Measurements from ENCODE around the gene RFNG. TPM values are rescaled to one million over a fixed set of nuclear protein-coding genes. Genes with fewer than 3 reads are reported as not detected.

Gene RFNG
- total RNA-seq, 2 experiments from 2014 or later: 26.3 to 28.4 TPM

DNA sequence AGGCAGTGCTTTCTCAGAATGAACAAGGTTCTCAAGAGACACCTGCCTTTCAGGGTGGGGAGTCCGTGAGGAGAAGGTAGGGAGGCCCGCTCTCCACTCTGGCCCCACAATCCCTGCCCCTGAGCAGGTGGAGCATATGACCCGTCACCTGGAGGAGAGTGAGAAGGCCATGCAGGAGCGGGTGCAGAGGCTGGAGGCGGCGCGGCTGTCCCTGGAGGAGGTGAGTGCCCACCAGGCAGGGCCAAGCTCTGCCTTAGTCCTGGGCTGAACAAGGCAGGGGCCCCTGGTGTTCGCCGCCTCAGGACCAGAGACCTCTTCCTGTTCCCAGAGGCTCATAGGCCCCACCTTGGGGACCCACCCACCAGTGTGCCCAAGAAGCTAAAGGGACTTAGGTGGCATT lies 22.6 kb downstream of the RFNG start:
- no peak for DNase-seq
- Mint-ChIP-seq H3K9me3 (no peaks in the 10 kb centered on the region), H3K27ac (no peak overlapping the region), H3K4me3 (no peak overlapping the region), H3K27me3 (no peaks in the 10 kb centered on the region), H3K36me3 (ENCODE audit: low read depth) (peaks cover 12% of the 10 kb centered on the region), H3K4me1 (peaks cover 33% of the 10 kb centered on the region)
- ChIA-PET POLR2A (interaction anchor here (1.1 kb wide), 1 partner anchor 11 kb away, joined by 3 read pairs; no protein-coding TSS in a partner anchor), CTCF (interaction anchor here (1.3 to 2.3 kb wide), 4 partner anchors 9 to 126 kb away, joined by 4 to 16 read pairs (median 10); partner anchors contain the start of gene DCXR)

DNA sequence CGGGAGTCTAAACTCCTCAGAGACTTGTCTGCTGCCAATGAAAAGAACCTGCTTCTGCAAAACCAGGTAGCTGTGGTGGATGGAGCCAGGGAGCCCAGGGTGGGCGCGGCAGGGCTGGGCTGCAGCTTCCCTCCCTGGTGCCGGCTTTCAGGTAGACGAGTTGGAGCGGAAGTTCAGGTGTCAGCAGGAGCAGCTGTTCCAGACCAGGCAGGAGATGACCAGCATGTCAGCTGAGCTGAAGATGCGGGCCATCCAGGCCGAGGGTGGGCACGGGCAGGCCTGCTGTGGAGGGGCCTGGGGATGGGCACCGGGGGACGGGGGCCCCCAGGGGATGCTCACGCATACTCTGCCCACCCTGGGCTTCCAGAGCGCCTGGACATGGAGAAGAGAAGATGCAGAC lies 23.4 kb downstream of the RFNG start:
- Mint-ChIP-seq H3K4me3 (no peak overlapping the region), H3K9me3 (no peaks in the 10 kb centered on the region), H3K27me3 (no peaks in the 10 kb centered on the region), H3K36me3 (ENCODE audit: low read depth) (peaks cover 12% of the 10 kb centered on the region), H3K4me1 (peaks cover 36% of the 10 kb centered on the region), H3K27ac (no peak overlapping the region)
- DNase-seq: no peak
- CTCF ChIA-PET: interaction anchor here (1.4 kb wide), 1 partner anchor 9 kb away, joined by 7 read pairs; the partner anchor contains the start of gene DCXR
- POLR2A ChIA-PET: no interaction called here

DNA sequence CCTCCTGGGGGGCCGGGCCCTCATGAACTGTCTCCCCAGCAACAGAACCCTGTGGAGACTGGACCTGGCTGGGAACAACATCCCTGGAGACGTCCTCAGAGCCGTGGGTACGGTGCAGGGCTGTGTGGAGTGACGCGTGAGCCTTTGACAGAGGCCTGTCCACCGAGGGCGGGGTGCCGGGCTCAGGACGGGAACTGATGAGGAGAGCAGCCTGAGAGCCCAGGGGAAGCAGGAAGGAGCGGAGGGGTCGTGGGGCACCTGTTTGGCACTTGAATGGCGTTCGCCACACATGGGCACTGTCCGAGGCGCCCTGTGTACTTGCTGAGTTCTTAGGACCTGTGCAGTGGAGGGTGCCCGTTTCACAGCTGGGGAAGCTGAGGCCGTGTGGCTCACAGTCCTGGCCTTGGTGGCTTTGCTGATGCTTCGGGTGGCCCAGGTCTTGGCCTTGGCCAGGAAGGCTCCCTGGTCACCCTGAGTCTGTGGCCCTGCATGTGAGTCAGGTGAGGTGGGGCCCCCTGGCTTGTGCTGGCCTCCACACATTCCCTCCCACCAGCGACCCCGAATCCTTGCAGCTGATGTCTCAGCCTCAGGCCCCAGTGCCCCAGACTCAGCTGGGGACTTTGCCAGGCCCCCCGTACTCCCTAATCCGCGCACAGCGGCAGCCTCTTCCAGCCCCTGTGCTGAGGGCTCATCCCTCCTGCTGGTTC lies 26.1 kb downstream of the RFNG start:
- peak overlapping the region; percentile 3 for H3K4me3 Mint-ChIP-seq
- DNase-seq: no peak
- peaks cover 12% of the 10 kb centered on the region for H3K36me3 Mint-ChIP-seq (ENCODE audit: low read depth)
- CTCF ChIA-PET: interaction anchor here (1.5 kb wide), 1 partner anchor 12 kb away, joined by 7 read pairs; the partner anchor contains the start of gene DCXR
- H3K9me3 Mint-ChIP-seq: no peaks in the 10 kb centered on the region
- POLR2A ChIA-PET: interaction anchor here (1.2 to 2.3 kb wide), 2 partner anchors 12 to 203 kb away, joined by 3 to 8 read pairs; partner anchors contain the start of genes DCXR and SLC16A3
- H3K27ac Mint-ChIP-seq: no peak overlapping the region
- peaks cover 44% of the 10 kb centered on the region for H3K4me1 Mint-ChIP-seq
- no peaks in the 10 kb centered on the region for H3K27me3 Mint-ChIP-seq

DNA sequence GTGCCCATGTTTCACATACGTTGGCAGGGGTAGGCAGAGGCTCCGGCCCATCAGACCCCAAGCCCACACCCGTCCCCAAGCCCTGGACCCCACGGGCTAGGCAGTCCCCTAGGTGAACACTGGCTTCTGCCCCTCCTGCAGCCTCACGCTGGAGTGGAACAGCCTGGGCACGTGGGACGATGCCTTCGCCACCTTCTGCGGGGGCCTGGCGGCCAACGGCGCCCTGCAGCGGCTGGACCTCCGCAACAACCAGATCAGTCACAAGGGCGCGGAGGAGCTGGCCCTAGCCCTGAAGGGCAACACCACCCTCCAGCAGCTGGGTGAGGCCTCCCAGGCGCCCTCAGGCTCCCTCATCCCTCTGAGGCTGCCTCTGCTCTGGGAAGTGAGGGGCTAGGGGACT lies 26.8 kb downstream of the RFNG start:
- Mint-ChIP-seq H3K4me1 (peaks cover 45% of the 10 kb centered on the region), H3K27ac (no peak overlapping the region), H3K9me3 (no peaks in the 10 kb centered on the region), H3K27me3 (no peaks in the 10 kb centered on the region), H3K36me3 (ENCODE audit: low read depth) (peaks cover 12% of the 10 kb centered on the region), H3K4me3 (no peak overlapping the region)
- no peak for DNase-seq
- ChIA-PET POLR2A (interaction anchor here (2.2 kb wide), 1 partner anchor 46 kb away, joined by 5 read pairs; no protein-coding TSS in a partner anchor), CTCF (interaction anchor here (1.4 kb wide), 1 partner anchor 65 kb away, joined by 5 read pairs; no protein-coding TSS in a partner anchor)

DNA sequence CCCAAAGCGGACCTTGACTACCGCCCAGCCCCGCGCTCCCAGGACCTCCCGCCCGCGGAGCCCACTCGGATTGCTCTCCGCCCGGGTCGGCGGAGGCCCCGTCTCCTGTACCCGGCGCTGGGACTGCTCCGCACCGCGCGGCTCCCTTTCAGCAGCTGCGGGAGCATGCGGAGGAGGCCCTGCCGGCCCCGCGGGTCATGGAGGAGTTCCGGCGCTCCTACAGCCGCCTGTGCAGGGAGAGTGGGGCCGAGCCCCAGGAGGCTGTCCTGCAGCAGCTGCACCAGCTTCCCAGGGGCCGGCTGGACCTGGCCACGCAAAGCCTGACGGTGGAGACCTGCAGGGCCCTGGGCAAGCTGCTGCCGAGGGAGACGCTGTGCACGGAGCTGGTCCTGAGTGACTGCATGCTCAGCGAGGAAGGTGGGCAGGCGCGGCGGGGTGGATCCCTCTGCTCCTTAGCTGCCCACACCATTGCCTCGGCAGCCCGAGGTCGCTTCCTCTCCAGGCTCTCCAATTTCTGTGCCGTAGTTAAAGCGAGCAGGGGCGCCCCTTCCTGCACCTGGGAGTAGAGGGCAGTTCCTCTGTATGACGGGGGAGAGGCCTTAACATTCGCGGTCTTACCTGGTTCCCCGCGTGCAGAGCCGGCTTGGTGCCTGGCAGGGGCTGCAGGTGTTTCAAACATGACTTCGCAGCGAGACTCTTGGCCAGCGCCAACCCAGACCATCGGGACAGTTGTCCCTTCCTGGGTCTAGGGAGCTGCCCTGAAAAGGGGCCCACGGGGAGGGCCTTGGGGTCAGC lies 28.0 kb downstream of the RFNG start:
- ChIA-PET POLR2A (interaction anchor here (0.7 to 5.1 kb wide), 14 partner anchors 13 to 496 kb away, joined by 3 to 41 read pairs (median 4); partner anchors contain the start of genes ARHGDIA, DCXR, FASN and FOXK2), CTCF (interaction anchor here (0.8 to 4.3 kb wide), 6 partner anchors 14 to 153 kb away, joined by 3 to 73 read pairs (median 6); partner anchors contain the start of genes ASPSCR1, DCXR, FASN and NOTUM)
- no peaks in the 10 kb centered on the region for H3K27me3 Mint-ChIP-seq
- peaks cover 14% of the 10 kb centered on the region for H3K36me3 Mint-ChIP-seq (ENCODE audit: low read depth)
- H3K4me3 Mint-ChIP-seq: peak overlapping the region; percentile 82
- DNase-seq: no peak
- peaks cover 39% of the 10 kb centered on the region for H3K4me1 Mint-ChIP-seq
- peak overlapping the region; percentile 35 for H3K27ac Mint-ChIP-seq
- no peaks in the 10 kb centered on the region for H3K9me3 Mint-ChIP-seq

DNA sequence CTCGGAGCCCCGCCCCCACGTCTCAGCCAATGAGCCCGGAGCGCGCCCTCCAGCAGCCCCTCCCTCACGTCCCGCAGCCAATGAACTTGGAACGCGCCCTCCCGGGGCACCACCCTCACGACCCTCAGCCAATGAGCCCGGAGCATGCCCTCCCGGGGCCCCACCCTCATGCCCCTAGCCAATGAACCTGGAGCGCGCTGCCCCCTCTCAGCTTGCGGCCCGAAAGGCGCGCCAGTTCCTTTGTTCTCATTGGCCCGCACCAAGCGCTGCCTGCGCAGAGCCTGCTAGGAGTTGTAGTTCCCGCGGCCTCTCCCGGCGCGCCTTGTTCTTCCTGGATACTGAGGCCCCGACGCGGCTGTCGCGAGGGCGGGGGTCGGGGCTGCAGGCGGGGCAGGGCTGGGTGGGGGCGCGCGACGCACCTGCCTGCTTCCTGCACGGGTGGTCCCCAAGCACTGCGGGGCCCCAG lies 28.6 kb downstream of the RFNG start, which contains the start of gene LRRC45:
Gene LRRC45 (plus strand): TSS at position 325 of the 466 bp plus-strand sequence. CDS start 339 bp downstream, outside the sequence.
- H3K27ac Mint-ChIP-seq: peak within 1 kb of the TSS; percentile 60
- H3K36me3 Mint-ChIP-seq (ENCODE audit: low read depth): peaks cover 17% of the 10 kb centered on the region
- CTCF ChIA-PET: interaction anchor here (0.8 to 4.3 kb wide), 7 partner anchors 15 to 183 kb away, joined by 3 to 73 read pairs (median 5); partner anchors contain the start of genes ASPSCR1, DCXR, FASN and NOTUM
- H3K4me3 Mint-ChIP-seq: peak within 1 kb of the TSS; percentile 82
- H3K9me3 Mint-ChIP-seq: no peaks in the 10 kb centered on the region
- peaks cover 42% of the 10 kb centered on the region for H3K4me1 Mint-ChIP-seq
- DNase-seq: peak; percentile 100
- no peaks in the 10 kb centered on the region for H3K27me3 Mint-ChIP-seq
- POLR2A ChIA-PET: interaction anchor here (0.6 to 5.1 kb wide), 17 partner anchors 8 to 496 kb away, joined by 3 to 41 read pairs (median 4); partner anchors contain the start of genes ARHGDIA, DCXR, FASN and FOXK2

DNA sequence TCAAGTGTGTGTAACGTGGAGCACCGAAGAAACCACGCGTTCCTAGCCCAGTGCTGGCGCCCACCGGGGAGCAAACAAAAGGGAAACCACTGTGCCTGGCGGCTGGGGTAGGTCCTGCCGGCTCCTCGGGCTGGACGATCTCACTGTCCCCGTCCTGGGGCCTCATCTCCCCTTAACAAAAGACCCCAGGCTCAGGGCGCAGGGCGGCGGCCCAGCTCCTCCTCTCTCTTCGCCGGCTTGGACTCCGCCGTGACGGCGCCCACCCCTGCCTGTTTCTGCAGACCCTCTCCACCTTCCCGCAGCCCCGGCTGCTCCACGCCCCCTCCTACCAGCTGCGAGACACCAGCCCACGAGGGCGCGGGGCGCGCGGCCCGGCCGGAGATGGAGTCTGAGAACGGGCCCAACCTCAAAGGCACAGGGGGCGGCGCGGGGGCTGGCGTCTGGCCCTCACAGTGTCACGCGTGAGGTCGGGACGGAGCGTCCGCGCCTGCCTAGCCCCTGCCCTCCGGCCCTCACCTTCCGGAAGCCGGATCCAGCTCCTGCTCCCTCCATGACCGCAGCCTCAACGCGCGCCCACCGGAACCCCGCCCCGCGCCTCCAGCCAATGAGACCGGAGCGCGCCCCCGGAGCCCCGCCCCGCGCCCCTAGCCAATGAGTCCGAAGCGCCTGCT lies 29.2 kb downstream of the RFNG start, which contains the start of gene CENPX:
Gene CENPX (minus strand): TSS at position 569 of the 671 bp plus-strand sequence. CDS start 17 bp downstream, at position 552.
- Mint-ChIP-seq H3K36me3 (ENCODE audit: low read depth) (peaks cover 14% of the 10 kb centered on the region), H3K27ac (peak within 1 kb of the TSS; percentile 60), H3K27me3 (no peaks in the 10 kb centered on the region), H3K9me3 (no peaks in the 10 kb centered on the region), H3K4me1 (peaks cover 39% of the 10 kb centered on the region), H3K4me3 (peak within 1 kb of the TSS; percentile 82)
- ChIA-PET CTCF (interaction anchor here (0.8 to 4.3 kb wide), 7 partner anchors 15 to 184 kb away, joined by 3 to 73 read pairs (median 5); partner anchors contain the start of genes ASPSCR1, DCXR, FASN and NOTUM), POLR2A (interaction anchor here (0.6 to 5.1 kb wide), 14 partner anchors 9 to 319 kb away, joined by 3 to 41 read pairs (median 4); partner anchors contain the start of genes ARHGDIA, DCXR, FASN and MRPL12)
- DNase-seq: no peak

DNA sequence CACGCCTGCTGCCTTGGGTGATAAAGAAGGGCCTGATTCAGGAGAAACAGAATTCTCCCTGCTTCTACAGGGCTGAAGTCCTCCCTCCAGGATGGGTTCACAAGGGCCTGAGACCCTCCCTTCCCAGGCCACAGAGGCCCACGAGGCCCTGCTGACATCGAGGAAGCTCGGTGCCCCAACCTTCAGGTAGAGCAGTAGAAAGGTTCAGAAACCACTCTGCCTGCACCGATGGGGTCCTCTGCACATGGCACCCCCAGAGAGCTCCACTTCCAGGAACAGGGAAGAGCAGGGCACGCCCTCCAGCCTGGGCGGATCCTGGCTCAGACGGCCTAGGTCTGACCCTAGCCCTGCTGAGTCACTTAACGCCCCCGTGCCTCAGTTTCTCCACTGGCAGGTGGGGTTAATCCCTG lies 29.7 kb downstream of the RFNG start:
- no peak for DNase-seq
- Mint-ChIP-seq H3K4me3 (peak overlapping the region; percentile 81), H3K36me3 (ENCODE audit: low read depth) (peaks cover 12% of the 10 kb centered on the region), H3K4me1 (peaks cover 33% of the 10 kb centered on the region), H3K9me3 (no peaks in the 10 kb centered on the region), H3K27ac (peak overlapping the region; percentile 60), H3K27me3 (no peaks in the 10 kb centered on the region)
- ChIA-PET POLR2A (interaction anchor here (1.6 to 5.1 kb wide), 7 partner anchors 9 to 319 kb away, joined by 4 to 41 read pairs (median 15); partner anchors contain the start of genes ARHGDIA, DCXR, FASN and MRPL12), CTCF (interaction anchor here (1.1 to 4.3 kb wide), 5 partner anchors 14 to 184 kb away, joined by 3 to 73 read pairs (median 5); partner anchors contain the start of genes DCXR and NOTUM)

DNA sequence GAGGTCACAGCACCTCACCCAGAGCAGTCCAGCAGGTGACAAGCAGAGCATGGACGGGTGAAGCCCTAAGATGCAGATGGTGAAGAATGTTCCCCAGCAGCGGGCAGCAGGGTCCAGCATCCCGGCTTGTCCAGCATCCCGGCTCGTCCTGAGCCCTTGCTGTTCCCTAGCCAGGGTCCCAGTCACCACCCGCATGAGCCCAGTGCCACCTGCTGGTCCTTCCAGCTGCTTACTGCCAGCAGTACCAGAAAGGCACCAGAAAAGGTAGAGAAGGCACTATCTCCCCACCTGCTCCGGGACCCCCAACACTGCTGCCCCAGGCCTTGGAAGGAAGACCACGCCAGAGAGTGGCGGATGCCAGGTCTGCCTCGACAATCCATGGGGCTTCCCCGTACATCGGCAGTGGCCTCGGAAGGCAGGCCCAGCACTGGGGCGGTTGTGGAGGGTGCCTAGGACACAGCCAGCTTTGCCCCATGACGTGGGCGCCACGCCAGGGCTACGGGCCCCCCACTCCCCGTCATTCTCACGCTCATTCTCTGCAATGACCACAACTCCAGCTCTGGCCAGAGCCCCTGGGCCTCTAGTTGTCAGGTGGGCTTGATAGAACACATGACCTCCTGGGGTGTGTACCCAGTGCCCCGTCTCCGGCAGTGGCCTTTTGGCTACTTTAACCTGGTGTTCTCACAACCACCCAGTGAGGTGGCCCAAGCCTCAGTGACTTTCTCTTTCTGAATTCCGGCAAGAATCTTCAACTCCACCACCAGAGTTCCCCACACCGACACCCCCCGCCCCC lies 30.3 kb downstream of the RFNG start:
- Mint-ChIP-seq H3K9me3 (no peaks in the 10 kb centered on the region), H3K27ac (peak overlapping the region; percentile 60), H3K4me3 (peak overlapping the region; percentile 81), H3K27me3 (no peaks in the 10 kb centered on the region), H3K36me3 (ENCODE audit: low read depth) (peaks cover 12% of the 10 kb centered on the region), H3K4me1 (peaks cover 33% of the 10 kb centered on the region)
- ChIA-PET CTCF (interaction anchor here (0.8 to 4.3 kb wide), 9 partner anchors 9 to 131 kb away, joined by 3 to 73 read pairs (median 4); partner anchors contain the start of genes DCXR and NOTUM), POLR2A (interaction anchor here (0.6 to 5.1 kb wide), 7 partner anchors 10 to 319 kb away, joined by 3 to 41 read pairs (median 15); partner anchors contain the start of genes DCXR, FASN, MRPL12 and NOTUM)
- peak; percentile 69 for DNase-seq

DNA sequence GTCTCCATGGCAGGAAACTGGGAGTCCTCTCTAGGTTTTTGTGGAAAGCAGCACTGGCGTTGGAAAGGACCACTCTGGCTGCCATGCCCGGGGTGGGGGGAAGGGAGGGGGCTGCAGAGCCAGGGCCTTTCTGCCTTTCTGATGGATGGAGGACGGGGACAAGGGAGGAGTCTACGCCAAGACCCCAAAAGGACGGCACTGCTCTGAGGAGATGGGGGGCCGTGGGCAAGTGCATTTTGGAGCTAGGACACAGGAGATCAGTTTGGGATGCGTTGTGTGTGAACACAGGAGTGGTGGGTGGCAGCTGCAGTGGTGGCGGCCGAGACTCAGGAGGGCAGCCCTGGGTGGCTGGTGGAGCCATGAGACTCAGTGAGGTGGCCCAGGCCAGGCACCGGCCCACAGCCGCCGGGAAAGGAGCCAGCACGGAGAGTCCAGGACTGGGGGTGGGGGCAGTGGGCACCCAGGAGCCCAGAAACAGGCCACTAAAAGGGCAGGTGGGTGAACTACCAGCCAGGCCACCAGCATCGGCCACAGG lies 31.0 kb downstream of the RFNG start:
- Mint-ChIP-seq H3K4me3 (no peak overlapping the region), H3K27me3 (no peaks in the 10 kb centered on the region), H3K4me1 (peaks cover 28% of the 10 kb centered on the region), H3K36me3 (ENCODE audit: low read depth) (peaks cover 7% of the 10 kb centered on the region), H3K9me3 (no peaks in the 10 kb centered on the region), H3K27ac (no peak overlapping the region)
- no peak for DNase-seq
- POLR2A ChIA-PET: interaction anchor here (0.6 to 5.1 kb wide), 6 partner anchors 9 to 318 kb away, joined by 3 to 41 read pairs (median 10); partner anchors contain the start of genes DCXR, MRPL12, NOTUM and RAC3
- CTCF ChIA-PET: interaction anchor here (0.7 to 4.3 kb wide), 14 partner anchors 9 to 385 kb away, joined by 3 to 73 read pairs (median 4); partner anchors contain the start of genes ASPSCR1, DCXR, MAFG and NOTUM
